Common myeloid progenitor, CD34-positive (primary cell): ENCODE measurements around the gene LAMP1.

ENCODE experiments used
- CTCF ChIA-PET: fragments of 350-600 bp; sonication (Branson Sonifier 250); formaldehyde crosslinking; loops from one replicate; lab custom pipeline; 2021; ENCODE audit warnings: antibody characterized with exemption; lab: Charles Lee
- POLR2A ChIA-PET: fragments of 350-600 bp; sonication (Branson Sonifier 250); formaldehyde crosslinking; loops from one replicate; lab custom pipeline; 2021; ENCODE audit warnings: antibody characterized with exemption; lab: Charles Lee
- DNase-seq, 3 donors: peaks; one replicate each; pipeline versions ENCODE4 v3.0.0 to v3.0.0-alpha.2; 2013
- H3K27ac ChIP-seq, 2 experiments: 1 replicate in 1 of 2; 2 replicates in 1 of 2; pipeline ENCODE4 v1.7.0; 2013; ENCODE audit warnings: inconsistent platforms in 2 of 2, low read length in 2 of 2, mild to moderate bottlenecking in 2 of 2, low read depth in 1 of 2, moderate library complexity in 1 of 2; ENCODE audit not compliant: severe bottlenecking in 2 of 2, insufficient read depth in 1 of 2, poor library complexity in 1 of 2
- H3K27me3 ChIP-seq, 5 experiments: replicated peaks in 2 of 5; 1 replicate in 3 of 5; 2 replicates in 2 of 5; pipeline versions ENCODE4 v1.6.1 to v1.7.0; 2013; ENCODE audit warnings: low read length in 4 of 5, mild to moderate bottlenecking in 2 of 5, moderate library complexity in 2 of 5, inconsistent platforms in 1 of 5; ENCODE audit not compliant: insufficient read depth in 5 of 5, control insufficient read depth in 4 of 5
- H3K36me3 ChIP-seq, 4 experiments: 1 replicate in 2 of 4; 2 replicates in 2 of 4; pipeline versions ENCODE4 v1.6.1 to v1.7.0; 2013; ENCODE audit warnings: low read length in 3 of 4, control low read depth in 1 of 4, mild to moderate bottlenecking in 1 of 4; ENCODE audit not compliant: control insufficient read depth in 4 of 4, insufficient read depth in 4 of 4
- H3K4me1 ChIP-seq, 4 experiments: 1 replicate in 3 of 4; 2 replicates in 1 of 4; pipeline versions ENCODE4 v1.6.1 to v1.7.1; 2013; ENCODE audit warnings: low read length in 3 of 4, mild to moderate bottlenecking in 3 of 4, control low read depth in 1 of 4, inconsistent platforms in 1 of 4, moderate library complexity in 1 of 4; ENCODE audit not compliant: control insufficient read depth in 4 of 4, insufficient read depth in 4 of 4; ENCODE audit errors: control extremely low read depth in 1 of 4
- H3K4me3 ChIP-seq, 7 experiments: 1 replicate in 4 of 7; 2 replicates in 3 of 7; pipeline versions ENCODE4 v1.5.1 to v1.7.0; 2013; ENCODE audit warnings: mild to moderate bottlenecking in 7 of 7, low read length in 6 of 7, moderate library complexity in 6 of 7, inconsistent platforms in 2 of 7, low read depth in 2 of 7, control low read depth in 1 of 7; ENCODE audit not compliant: insufficient read depth in 4 of 7, control insufficient read depth in 1 of 7; ENCODE audit errors: extremely low read depth in 1 of 7
- H3K9me3 ChIP-seq, 5 experiments: 1 replicate in 4 of 5; 2 replicates in 1 of 5; pipeline versions ENCODE4 v1.6.1 to v1.7.1; 2013; ENCODE audit warnings: low read length in 4 of 5, mild to moderate bottlenecking in 2 of 5, inconsistent platforms in 1 of 5, low read depth in 1 of 5, moderate library complexity in 1 of 5; ENCODE audit not compliant: control insufficient read depth in 4 of 5, insufficient read depth in 2 of 5; ENCODE audit errors: control extremely low read depth in 1 of 5
- WGBS: methylation state at CpG from one replicate; pipeline ENCODE4 v1.1.5; 2013; ENCODE audit not compliant: insufficient coverage; 5-methylcytosine and 5-hydroxymethylcytosine counted together

LAMP1 gene

DNA sequence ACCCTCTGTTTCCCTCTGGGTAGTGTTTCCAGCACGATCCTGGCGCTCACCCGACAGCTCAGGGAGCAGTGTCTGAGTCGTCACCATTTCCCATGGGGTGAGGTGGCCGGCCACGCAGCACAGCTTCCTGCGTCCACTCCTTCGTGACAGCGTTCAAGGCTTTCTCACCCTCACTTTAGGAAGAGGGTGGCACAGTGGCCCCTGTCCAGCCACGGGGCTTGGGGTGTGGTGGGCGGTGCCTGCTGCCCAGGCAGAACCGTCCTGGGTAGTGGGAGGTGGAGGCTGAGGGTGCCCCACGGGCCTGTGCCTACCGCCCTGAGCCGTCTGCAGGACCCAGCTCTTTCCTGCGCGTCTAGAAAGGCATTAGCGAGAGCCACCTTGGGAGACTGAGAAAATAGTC, 21.9 kb downstream of the LAMP1 start:
- no peaks in the 10 kb centered on the region for H3K4me1 ChIP-seq
- no peak for DNase-seq
- no peak overlapping the region for H3K4me3 ChIP-seq
- CTCF ChIA-PET = no interaction called here
- H3K27me3 ChIP-seq = no peaks in the 10 kb centered on the region
- no peak overlapping the region for H3K27ac ChIP-seq
- H3K9me3 ChIP-seq = no peaks in the 10 kb centered on the region
- POLR2A ChIA-PET = no interaction called here
- peaks cover 6 to 75% (median 63%) of the 10 kb centered on the region in 4 experiments for H3K36me3 ChIP-seq
- 97% methylated on average over 18 of the region's 18 CpGs for WGBS

- Histone ChIP-seq H3K27me3 (no peaks in the 10 kb centered on the region), H3K9me3 (no peaks in the 10 kb centered on the region), H3K4me1 (no peaks in the 10 kb centered on the region), H3K27ac (no peak overlapping the region), H3K4me3 (no peak overlapping the region), H3K36me3 (peaks cover 6 to 80% (median 64%) of the 10 kb centered on the region in 4 experiments)
- POLR2A ChIA-PET = no interaction called here
- no peak for DNase-seq
- CTCF ChIA-PET = no interaction called here
- 94% methylated on average over 13 of the region's 14 CpGs for WGBS
These were observed 22.3 kb downstream of the LAMP1 start for GRCh38 chr13:113319371-113319770.

DNA sequence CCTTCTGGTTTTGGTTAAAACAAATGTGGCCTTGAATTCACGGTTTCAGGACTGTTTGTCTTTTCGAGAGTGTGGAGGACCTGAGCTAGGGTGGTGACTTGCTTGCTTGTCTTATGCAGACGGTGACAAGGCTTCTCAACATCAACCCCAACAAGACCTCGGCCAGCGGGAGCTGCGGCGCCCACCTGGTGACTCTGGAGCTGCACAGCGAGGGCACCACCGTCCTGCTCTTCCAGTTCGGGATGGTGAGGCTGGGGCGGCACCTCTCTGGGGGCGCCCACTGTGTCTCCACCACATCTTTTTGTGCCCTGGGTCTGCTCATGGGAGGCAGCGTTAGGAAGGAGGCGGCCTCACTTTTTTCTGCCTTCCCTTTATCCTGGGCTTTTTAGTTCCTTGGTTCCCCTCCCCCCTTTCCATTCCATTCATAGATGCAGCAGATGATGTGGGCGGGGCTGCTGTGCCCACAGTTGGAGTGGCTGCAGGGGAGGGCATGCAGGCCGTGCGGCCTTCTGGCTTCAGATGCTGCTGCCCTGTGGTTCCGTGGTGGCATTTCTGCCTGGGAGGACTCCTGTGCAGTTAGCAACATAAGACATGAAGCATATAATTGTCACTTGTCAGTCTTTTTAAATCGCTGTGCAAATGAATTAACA, 23.3 kb downstream of the LAMP1 start:
- ChIA-PET POLR2A (no interaction called here), CTCF (interaction anchor here (0.6 kb wide), 1 partner anchor 319 kb away, joined by 3 read pairs; no protein-coding TSS in a partner anchor)
- Histone ChIP-seq H3K27me3 (no peaks in the 10 kb centered on the region), H3K9me3 (no peaks in the 10 kb centered on the region), H3K36me3 (peaks cover 6 to 88% (median 64%) of the 10 kb centered on the region in 4 experiments), H3K4me1 (no peaks in the 10 kb centered on the region), H3K27ac (no peak overlapping the region), H3K4me3 (no peak overlapping the region)
- DNase-seq = no peak
- 99% methylated on average over 16 of the region's 19 CpGs for WGBS

DNA sequence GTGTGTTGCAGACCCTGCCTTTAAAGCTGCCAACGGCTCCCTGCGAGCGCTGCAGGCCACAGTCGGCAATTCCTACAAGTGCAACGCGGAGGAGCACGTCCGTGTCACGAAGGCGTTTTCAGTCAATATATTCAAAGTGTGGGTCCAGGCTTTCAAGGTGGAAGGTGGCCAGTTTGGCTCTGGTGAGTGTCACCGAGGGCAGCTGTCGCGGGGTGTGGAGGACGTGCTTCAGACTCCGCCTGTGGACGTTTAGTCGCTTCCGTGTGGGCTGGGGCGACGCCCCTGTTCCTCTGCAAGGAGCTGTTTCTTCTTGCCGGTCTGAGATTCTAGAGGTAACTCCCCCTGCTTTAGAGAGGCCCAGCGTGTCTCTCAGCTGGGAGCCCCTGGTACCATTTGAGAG, 24.5 kb downstream of the LAMP1 start:
- ChIA-PET POLR2A (no interaction called here), CTCF (interaction anchor here (0.9 to 1.0 kb wide), 2 partner anchors 24 to 70 kb away, joined by 3 read pairs; partner anchors contain the start of gene LAMP1)
- no peak for DNase-seq
- H3K27ac ChIP-seq = no peak overlapping the region
- H3K9me3 ChIP-seq = no peaks in the 10 kb centered on the region
- no peaks in the 10 kb centered on the region for H3K4me1 ChIP-seq
- peaks cover 6 to 83% (median 64%) of the 10 kb centered on the region in 4 experiments for H3K36me3 ChIP-seq
- no peak overlapping the region for H3K4me3 ChIP-seq
- WGBS = 95% methylated on average over 22 of the region's 22 CpGs
- H3K27me3 ChIP-seq = no peaks in the 10 kb centered on the region

DNA sequence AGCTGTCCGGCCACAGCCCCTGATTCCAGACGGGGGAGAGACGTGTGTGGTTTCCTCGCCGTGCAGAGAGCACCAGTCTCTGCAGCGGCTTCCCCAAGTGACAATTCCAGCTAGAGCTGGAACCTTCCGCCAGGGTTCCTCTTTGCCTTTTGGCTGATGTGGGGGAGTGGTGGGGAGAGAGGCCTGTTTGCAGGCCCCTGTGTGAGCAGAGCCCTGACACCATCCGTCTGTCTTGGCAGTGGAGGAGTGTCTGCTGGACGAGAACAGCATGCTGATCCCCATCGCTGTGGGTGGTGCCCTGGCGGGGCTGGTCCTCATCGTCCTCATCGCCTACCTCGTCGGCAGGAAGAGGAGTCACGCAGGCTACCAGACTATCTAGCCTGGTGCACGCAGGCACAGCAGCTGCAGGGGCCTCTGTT, 25.0 kb downstream of the LAMP1 start:
- Histone ChIP-seq H3K36me3 (peaks cover 6 to 78% (median 60%) of the 10 kb centered on the region in 4 experiments), H3K27me3 (no peaks in the 10 kb centered on the region), H3K9me3 (no peaks in the 10 kb centered on the region), H3K4me1 (no peaks in the 10 kb centered on the region), H3K4me3 (no peak overlapping the region), H3K27ac (no peak overlapping the region)
- over 99% methylated on average over 15 of the region's 17 CpGs for WGBS
- ChIA-PET POLR2A (no interaction called here), CTCF (interaction anchor here (0.9 to 1.0 kb wide), 2 partner anchors 25 to 70 kb away, joined by 3 read pairs; partner anchors contain the start of gene LAMP1)
- no peak for DNase-seq

- no peak for DNase-seq
- CTCF ChIA-PET = interaction anchor here (0.5 to 1.4 kb wide), 5 partner anchors 11 to 144 kb away, joined by 3 to 4 read pairs (median 3); no protein-coding TSS in a partner anchor
- H3K36me3 ChIP-seq = peaks cover 6 to 68% (median 53%) of the 10 kb centered on the region in 4 experiments
- no peak overlapping the region for H3K27ac ChIP-seq
- peaks cover 0 to 3% (median 0%) of the 10 kb centered on the region in 4 experiments for H3K4me1 ChIP-seq
- H3K9me3 ChIP-seq = no peaks in the 10 kb centered on the region
- POLR2A ChIA-PET = no interaction called here
- no peaks in the 10 kb centered on the region for H3K27me3 ChIP-seq
- no peak overlapping the region for H3K4me3 ChIP-seq
- WGBS = 100% methylated on average over 12 of the region's 25 CpGs
These were observed 26.0 kb downstream of the LAMP1 start for GRCh38 chr13:113322890-113323651.

- CTCF ChIA-PET = interaction anchor here (0.8 to 1.4 kb wide), 3 partner anchors 12 to 32 kb away, joined by 3 to 4 read pairs (median 4); no protein-coding TSS in a partner anchor
- Histone ChIP-seq H3K27me3 (no peaks in the 10 kb centered on the region), H3K36me3 (peaks cover 6 to 61% (median 48%) of the 10 kb centered on the region in 4 experiments), H3K4me3 (no peak overlapping the region), H3K27ac (no peak overlapping the region), H3K4me1 (peaks cover 0 to 6% (median 2%) of the 10 kb centered on the region in 4 experiments), H3K9me3 (no peaks in the 10 kb centered on the region)
- 94% methylated on average over 6 of the region's 7 CpGs for whole genome bisulfite sequencing
- POLR2A ChIA-PET = no interaction called here
- DNase-seq = no peak
These were observed 26.8 kb downstream of the LAMP1 start for GRCh38 chr13:113323869-113324268.
